HG03558 (cell line): ENCODE data around the gene HMGB2.
A peak's percentile ranks its signal among the peaks of the same experiment; 100 is the strongest.

Experiments
- ATAC-seq: cut with Tn5 transposase; IDR thresholded peaks from one replicate; pipeline ENCODE4 v1.9.1; 2021; ENCODE audit warnings: moderate number of reproducible peaks; ENCODE audit not compliant: unreplicated experiment; ENCODE audit errors: extremely low read depth

The HMGB2 gene

DNA sequence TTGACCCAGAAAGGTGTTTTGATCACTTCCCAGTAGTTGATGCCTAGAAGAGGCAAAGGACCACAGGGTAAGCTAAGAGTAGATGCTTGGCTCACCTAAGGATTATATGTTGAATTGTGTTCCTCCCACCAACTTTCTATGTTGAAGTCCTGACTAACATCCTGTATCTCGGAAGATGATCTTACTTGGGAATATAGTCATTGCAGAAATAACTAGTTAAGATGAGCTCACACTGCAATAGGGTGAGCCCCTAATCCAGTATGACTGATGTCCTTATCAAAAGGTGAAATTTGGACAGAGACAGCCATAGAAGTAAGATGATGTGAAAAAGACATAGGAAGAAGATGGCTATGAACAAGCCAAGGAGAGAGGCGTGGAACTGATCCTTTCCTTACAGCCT lies 3.3 kb upstream of the HMGB2 start:
- no peak for ATAC-seq

DNA sequence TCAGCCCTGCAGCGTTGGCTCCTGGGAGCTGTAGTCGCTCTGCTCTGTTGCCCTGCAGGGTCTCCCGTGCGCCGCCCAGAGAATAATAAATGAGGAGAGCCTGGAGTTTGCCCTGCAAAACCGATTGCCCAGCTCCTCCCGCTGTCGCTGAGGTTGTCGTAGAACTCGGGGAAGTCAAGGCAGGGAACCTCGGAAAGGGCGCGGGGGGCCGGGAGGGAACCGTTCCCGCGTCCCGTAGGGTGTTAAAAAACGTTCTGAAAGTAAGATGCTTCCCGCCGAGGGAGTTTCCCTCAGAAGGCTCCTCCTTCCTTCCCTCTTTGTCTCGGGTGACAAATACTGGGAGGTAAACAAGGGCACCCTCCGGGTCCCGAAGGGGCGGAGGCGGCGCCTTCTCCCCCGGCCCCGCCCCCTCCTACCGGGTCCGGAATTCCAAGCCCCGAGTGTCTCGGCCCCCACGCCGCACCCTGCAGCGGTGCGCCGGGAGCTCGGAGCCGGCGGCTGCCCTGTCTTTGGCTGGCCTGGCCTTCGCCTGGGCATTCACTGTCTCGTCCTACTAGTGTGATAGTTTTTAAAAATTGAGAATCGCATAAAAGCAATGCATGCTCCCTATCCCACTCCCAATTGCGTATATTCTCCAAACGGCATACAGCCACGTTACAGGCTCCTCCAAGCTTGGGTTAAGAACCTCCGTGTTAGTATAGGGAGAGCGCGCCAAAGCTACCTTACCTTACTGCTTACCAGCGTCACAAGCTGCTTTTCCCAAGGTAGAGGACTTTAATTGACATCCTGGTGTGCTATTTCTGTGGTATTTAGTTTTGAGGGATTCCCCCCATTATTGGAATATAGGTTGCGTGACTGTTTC lies 964 bp upstream of the HMGB2 start:
- ATAC-seq = peak; percentile 24

DNA sequence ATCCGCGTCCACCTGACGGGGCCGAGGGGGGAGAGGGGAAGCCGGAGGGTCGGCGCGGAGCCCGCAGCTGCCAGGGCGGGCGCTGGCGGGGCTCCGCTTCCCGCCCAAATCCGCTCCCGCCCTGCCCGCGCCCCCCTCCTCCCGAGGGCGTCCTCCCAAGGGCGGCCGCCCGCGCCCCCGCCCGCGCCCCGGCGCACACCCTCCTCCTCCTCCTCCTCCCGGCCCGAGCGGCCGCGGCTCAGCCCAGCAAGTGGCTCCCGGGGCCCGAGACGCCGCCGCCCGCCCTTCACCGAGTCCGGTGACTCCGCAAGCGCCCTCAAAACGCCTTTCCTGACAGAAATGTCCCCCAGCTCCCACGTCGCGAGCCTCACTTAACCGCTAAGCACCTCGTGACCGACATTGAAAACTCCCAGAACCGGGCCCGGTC lies 487 bp downstream of the HMGB2 start:
- no peak for ATAC-seq

DNA sequence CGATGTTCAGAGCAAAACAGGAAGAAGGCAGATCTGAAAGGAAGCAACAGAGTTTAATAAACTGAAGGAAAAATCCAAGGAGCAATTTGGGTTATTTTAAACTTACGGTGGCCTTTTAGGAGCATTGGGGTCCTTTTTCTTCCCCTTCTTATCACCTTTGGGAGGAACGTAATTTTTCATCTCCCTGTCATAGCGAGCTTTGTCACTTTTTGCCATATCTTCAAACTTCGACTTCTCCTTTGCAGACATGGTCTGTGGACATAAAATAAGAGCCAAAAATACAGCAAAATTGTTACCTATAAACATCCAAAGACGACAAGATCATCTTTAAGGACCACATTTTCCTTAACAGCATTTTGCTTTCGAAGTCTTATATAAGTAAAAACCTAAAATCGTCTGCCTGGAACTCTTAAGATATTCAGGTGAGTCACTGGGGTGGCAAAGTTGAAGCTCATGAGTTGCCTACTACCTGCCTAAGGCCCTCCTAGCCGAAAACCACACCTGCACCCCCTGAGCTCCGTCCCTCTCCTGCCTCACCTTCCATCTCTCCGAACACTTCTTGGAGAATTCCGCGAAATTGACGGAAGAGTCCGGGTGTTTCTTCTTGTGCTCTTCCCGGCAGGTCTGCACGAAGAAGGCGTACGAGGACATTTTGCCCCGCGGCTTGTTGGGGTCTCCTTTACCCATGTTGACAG lies 1.0 kb downstream of the HMGB2 start:
- ATAC-seq = no peak

DNA sequence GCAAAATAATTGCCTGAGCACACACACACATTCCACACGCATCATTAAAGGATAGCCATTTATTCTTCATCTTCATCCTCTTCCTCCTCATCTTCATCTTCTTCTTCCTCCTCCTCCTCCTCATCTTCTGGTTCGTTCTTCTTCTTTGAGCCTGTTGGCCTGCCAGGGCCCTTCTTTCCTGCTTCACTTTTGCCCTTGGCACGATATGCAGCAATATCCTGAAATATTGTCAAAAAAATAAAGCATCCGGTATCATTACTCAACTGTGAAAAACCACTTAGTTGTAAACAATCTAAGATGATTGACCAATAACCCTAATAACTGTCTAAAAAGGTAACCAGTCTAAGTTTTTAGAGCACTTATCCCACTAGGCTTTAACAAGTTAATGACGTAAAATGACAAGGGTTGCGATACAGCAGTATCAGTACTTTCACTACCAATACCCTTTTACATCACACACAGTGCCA lies 2.1 kb downstream of the HMGB2 start:
- ATAC-seq = no peak

DNA sequence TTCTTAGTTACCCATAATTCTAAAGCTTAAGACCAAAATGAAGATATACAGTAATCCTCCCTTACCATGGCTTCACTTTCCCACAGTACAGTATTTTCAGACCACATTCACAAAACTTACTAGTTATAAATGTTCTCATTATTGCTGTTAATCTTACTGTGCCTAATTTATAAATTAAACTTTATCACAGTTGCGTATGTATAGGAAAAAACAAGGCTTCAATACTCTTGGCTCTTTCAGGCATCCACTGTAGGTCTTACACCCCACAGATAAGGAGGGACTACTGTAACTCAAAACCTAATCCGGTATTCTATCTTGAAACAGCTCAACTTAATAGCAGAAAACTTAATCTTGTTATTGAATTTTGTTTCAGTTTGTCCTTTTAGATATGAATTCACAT lies 3.6 kb downstream of the HMGB2 start:
- ATAC-seq = no peak

DNA sequence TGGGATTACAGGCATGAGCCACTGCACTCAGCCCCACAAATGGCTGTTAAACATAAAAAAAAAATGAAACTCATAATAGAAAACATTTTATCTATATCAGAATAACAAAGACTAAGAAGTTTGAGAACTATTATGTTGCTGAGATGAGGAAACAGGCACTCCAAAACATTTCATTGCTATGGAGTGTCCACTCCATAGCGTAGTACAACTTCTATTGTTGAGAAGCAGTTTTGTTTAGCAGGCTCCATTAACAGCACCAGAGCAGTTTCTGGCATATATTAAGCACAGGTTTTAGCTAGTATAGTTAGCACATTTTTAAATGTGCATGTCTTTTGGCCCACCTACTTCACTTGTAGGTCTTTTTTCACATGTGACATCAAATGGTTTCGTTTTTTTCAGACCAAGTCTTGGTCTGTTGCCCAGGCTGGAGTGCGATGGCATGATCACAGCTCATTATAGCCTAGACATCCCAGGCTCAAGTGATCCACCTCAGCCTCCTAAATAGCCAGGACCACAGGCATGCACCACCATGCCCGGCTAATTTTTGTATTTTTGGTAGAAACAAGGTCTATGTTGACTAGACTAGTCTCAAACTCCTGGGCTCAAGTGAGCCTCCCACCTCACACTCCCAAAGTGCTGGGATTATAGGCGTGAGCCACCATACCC lies 5.8 kb downstream of the HMGB2 start:
- no peak for ATAC-seq

DNA sequence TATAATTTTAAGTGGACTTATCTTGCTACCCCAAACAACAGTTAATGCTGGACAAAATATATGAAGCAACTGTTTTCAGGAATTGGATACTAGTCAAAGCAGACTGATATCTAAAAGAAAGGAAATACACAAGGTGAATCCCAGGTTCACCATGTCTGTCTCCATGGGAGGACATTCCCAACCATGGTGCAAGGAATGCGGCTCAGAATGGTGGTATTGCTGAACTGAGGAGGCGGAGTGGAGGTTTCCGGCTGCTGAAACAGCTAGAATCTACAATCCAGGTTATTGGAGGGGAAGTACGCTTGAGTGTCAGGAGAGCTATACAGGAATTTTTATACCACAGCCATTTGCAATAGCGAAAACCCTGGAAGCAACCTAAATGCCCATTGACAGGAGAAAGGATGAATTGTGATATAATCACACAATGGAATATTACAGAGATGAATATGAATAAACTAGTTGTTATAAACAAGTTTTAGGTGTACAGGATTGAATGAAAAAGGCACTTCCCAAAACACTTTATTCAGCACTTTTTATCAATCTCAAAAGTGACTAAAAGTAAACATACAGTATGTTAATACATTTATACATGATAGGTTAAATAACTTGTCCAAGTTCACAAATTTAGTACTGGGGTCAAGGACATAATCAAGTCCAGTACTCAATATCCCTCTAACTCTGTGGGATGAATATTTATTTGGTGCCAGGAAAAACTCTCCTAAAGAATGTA lies 9.0 kb downstream of the HMGB2 start:
- ATAC-seq = no peak

DNA sequence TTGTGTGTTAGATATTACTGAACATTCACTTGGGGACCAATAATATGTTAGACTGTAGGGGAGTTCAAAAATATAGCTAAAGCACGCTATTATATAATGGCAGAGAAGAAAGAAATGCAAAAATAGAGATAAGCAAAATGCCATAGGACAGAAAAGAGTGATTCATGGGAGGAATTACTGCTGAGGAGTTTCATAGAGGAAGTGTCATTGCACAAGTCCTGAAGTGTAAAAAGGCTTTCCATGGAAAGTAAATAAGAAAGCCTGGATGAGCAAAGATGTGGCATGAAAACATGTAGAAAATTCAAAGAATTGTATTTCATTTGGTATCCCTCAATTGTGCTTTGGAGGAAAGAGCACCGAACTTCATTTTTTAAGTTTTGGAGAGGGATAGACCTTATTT lies 14.5 kb downstream of the HMGB2 start:
- no peak for ATAC-seq

DNA sequence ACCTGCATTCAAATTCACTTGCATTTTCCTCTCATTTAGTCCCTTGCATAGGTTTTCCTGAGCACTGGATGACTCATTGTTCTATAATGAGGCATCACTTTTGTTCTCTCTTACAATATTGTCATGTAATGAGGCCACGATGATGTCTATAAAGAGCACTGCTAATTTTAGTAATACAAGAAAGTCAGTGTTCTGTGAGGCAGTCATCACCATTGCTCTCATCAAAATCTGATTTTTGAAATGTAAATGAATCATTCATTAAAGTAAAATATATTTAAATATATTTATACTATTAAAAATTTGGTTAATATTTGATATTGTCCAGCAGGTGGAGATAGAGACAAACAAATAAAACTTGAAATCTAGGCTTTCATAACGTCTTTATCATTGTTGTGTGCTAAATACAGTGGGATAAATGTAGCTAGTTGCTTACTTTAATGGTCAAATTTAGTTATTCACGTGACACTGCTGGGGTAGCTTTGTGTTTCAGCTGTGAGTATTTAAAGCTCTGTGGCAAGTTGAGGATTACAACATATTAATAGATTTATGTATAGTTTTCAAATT lies 15.4 kb downstream of the HMGB2 start:
- ATAC-seq = no peak

DNA sequence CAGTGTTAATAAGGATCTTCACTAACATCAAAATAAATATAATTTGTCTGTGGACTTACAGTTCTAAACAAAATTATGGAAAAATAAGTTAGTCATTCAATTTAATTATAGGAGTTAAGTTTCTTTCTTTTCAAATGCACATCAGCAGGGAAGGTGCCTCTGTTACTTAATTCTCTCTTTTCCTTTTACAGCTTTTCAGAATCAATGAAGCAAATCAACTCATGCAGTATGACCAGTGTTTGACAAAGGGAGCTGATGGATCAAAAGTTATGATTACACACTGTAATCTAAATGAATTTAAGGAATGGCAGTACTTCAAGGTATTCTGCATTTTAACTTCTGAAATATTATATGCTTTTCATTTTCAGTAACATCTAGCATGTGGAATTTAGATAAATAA lies 15.9 kb downstream of the HMGB2 start:
- no peak for ATAC-seq

DNA sequence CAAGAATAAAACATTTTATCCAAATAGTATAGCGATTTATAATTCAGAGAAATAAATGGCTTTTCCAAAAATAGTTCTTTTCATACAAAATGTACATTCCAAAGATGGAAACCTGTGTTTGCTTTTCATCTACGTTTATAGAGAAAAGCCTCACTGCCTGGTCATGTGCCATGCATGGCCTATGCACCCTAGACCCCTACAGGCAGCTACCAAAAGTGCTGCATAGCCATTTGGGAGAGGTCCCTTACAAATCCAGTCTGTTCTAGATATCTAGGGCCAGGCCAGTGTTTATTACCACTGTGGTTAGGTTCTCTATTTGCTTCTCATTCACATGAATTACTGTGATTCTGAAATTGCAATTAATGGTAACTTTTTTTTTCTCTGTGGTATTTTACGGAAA lies 17.2 kb downstream of the HMGB2 start:
- ATAC-seq = no peak

DNA sequence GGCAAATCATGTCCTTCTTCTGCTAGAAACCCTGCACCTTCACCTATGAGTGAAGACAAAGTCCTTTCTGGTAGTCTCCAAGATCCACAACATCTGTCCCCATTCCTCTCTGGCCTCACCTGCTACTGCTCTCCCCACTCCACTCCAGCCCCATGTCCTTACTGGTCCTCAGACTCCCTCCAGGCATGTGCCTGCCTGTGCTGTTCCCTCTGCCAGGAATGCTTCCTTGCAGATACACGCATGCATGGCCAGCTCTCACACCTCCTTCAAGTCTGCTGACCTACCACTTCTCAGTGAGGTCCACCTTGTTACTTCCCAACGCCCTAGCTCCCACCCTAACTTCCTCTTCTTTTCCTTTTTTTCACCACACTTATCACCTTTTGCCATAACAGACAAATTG lies 18.1 kb downstream of the HMGB2 start:
- ATAC-seq = no peak

DNA sequence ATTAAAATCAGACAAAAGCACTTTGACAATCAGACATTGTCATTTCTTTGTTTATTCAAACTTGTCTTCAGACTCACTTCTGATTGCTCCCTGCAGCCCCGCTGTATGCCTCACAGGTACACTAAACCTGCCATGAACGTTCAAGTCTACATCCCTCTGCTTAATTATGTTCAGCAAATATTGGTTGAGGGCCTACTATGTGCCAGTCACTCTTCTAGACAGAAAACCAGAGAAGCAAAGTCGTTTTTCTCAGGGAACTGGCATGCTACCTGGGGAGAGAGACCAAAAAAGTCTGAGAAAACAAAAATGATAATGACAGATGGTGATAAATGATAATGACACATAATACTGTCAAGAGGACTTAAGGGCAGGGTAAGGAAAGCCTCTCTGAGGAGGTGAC lies 19.4 kb downstream of the HMGB2 start:
- no peak for ATAC-seq

DNA sequence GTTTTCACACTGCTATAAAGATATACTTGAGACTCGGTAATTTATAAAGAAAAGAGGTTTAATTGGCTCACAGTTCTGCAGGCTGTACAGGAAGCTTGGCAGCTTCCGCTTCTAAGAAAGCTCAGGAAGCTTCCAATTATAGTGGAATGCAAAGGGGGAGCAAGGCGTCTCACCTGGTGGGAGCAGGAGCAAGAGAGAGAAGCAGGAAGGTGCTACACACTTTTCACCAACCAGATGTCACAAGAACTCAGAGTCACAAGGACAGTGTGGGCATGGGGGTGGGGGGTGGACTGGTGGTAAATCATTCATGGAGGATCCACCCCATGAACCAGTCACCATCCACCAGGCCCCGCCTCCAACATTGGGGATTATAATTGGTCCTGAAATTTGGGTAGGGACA lies 22.8 kb downstream of the HMGB2 start:
- ATAC-seq = no peak

DNA sequence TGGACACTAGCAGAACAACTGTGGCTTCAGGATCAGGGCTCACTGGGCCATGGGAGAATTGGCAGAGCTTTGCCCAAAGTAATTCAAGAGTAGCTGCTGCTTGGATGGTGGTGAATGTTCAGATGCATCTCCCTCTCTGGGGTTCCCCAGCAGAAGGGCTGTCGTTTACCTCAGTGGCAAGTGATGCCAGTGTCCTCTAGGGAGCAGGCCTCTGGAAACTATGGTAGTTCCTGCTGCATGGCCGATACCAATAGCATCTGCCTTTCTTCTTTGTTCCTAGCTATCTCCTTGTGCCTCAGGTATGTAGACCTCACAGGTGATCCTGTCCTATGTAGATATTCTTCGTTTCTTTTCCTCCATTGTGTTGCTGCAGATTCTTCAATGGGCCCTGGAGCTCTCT lies 26.4 kb downstream of the HMGB2 start:
- ATAC-seq = no peak

DNA sequence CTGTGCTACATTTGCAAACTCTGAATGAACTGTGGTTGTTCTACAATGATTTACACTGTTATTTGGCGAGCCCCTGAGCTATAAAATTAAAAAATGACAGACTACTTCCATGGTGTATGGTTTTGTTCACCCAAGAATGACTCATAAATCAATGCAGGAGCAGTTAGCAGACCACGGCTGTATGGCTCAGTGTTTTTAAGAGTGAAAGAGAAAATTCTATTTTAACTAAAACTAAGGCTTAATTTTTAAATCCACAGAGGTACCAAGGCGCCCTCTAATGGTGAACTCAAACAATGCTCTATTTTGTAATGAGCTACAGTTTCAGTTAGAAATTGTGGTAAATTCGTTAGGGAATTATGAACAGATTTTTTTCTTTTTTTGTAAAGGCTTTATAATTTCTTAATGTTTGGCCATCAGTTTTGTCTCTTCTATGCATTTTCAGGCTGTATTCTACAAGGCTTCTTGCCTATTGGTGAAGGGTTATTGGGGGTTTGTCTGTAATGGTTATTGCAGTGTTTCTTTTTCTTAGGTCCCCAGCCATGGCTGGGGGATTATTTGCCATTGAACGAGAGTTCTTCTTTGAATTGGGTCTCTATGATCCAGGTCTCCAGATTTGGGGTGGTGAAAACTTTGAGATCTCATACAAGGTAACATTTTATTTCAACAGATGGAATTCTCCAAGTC lies 32.5 kb downstream of the HMGB2 start:
- ATAC-seq = no peak

DNA sequence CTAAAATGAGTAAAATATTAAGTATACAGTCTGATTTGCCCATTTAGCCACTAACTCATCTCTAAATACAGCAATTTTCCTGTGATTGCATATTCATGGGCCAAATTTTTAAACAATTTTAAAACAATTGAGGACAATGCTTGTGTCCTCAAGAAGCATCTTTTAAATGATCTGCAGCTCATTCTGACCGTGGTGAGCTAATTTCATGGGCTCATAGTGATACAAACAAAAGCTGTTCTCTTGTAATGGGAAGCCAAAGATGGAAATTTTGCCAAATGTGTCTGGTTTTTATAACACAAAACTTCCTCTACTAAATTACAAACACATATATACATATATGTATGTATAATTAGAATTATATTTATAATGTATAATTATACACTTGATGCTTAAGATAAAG lies 39.7 kb downstream of the HMGB2 start:
- no peak for ATAC-seq

DNA sequence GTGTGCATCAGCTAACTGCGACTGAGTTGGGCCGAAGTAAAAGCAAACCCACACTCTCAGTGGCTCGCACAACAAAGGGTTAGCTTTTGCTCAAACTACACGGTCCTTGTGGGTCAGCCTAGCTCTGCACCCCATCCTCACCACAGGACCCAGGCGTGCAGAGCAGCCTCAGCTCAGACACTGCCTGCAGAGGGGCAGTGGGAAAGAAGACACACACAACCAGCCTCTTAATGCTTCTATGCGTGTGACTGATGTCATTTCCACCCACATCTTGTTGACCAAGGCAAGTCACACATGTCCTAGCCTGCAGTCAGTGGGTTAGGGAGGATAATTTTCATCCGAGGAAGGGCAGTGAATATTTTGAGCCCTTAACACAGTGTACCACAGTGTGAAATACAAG lies 40.5 kb downstream of the HMGB2 start:
- ATAC-seq = no peak

DNA sequence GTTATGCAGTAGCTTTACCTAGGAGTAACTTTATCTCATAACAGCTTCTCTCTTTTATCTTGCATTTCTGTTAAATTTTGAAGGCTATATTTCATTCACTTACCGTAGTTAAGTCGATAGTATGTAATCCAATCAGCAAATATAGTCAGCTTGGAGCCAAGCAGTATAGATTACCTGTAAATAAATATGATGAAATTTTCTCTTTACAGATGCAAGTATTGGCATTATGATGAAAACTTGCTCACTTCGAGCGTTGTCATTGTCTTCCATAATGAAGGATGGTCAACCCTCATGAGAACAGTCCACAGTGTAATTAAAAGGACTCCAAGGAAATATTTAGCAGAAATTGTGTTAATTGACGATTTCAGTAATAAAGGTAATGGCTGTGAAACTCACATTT lies 42.3 kb downstream of the HMGB2 start:
- no peak for ATAC-seq
